Stimulated activated CD4-positive, alpha-beta T cell treated with anti-CD3 and anti-CD28 coated beads, Interleukin-1b, Interleukin-23, amount 100 ng/mL, for 1 hour (primary cell): Measurements from ENCODE around the gene ARMH4.

Experiments used
- DNase-seq, 2 donors: peaks; one replicate each; pipeline ENCODE4 v3.0.0-alpha.2; 2020; ENCODE audit warnings: low read depth in 2 of 2

ARMH4 gene

DNA sequence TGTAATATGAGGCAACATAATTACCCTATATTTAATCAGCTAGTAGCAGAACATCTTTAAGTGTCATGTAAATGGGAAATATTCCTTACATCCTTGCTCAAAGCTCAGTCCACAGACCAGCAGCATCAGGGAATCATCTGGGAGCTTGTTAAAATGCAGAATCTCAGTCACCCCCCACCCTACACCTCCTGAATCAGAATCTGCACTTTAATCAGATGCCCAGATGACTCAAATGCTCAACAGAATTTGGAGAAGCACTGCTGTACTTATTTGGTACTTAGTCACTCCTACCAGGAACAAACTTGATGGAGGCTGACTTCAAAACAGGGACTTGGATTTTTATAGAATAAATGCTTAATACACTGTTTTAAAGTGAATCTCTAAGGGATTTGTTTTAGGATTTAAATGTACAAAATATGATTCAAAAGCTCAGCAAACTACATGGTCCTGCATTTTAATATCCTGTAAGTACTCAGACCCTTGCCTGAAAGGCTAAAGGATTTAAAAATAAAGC lies 96.5 kb downstream of the ARMH4 start:
- no peak for DNase-seq

GRCh38 chr14:58054100-58054499 lies 97.9 kb downstream of the ARMH4 start:
- no peak for DNase-seq

DNA sequence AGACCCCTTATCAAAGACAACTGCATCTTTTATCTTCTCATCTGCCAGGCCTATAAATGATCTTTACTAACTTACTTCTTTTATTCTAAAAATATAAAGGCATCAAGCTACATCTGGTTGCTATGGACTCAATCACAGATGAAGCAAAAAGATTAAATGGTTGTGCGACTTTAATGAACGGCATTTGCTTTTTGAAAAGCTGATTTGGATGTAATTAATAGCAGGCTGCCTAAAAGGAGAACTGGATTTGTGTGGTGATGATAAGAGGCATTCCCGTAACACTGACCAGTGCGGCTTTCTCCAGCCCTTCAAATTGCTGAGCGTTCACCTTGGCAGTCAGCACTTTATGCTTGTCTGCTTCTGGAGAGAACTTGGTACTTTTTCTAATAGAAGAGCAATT lies 103.8 kb downstream of the ARMH4 start:
- no peak for DNase-seq

DNA sequence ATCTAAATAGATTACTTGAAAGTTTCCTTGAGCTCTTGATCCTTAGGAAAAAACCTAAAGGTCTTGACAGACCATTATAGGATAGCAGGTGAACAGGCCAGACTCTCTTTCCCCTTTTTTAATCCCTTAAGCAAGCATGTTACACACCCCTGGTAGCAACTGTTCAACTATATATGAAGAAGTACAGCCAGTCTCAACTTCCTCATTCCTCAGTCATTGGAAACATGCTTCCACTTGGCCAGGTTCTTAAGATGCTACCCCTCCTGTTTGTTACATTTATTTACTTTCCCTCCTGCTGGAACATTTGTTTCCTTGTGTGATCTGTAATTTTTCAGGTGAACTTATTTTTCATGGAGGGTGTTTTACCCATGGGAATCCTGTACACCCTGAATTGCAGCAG lies 124.1 kb downstream of the ARMH4 start:
- no peak for DNase-seq

- no peak for DNase-seq
These were observed 125.0 kb downstream of the ARMH4 start for GRCh38 chr14:58026967-58027366.

- DNase-seq, result no peak
These were observed 125.8 kb downstream of the ARMH4 start for GRCh38 chr14:58026219-58026618.

GRCh38 chr14:58014778-58015177 lies 137.2 kb downstream of the ARMH4 start:
- DNase-seq, result no peak

GRCh38 chr14:58002618-58003017 lies 149.4 kb downstream of the ARMH4 start:
- DNase-seq, result no peak

- no peak for DNase-seq
These were observed 152.0 kb downstream of the ARMH4 start for GRCh38 chr14:57999979-58000378.

DNA sequence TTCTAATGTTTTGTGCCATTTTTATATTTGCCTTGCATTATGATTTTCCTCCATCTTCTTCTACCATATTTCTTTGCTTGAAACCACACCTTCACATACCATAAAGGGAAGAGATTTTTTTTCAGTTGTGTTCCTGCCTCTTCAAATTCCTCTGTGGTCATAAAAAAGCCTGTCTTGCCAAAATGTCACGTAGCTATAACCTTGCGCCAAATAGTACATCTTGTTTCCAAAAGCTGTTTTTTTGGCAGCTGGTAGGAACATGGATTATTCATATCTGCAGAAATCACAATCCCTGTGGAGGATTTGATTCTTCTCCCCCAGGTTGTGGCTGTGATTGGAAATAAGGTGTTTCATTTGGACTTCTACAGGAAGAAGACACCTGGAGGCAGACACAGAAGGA lies 152.5 kb downstream of the ARMH4 start:
- DNase-seq, result no peak

DNA sequence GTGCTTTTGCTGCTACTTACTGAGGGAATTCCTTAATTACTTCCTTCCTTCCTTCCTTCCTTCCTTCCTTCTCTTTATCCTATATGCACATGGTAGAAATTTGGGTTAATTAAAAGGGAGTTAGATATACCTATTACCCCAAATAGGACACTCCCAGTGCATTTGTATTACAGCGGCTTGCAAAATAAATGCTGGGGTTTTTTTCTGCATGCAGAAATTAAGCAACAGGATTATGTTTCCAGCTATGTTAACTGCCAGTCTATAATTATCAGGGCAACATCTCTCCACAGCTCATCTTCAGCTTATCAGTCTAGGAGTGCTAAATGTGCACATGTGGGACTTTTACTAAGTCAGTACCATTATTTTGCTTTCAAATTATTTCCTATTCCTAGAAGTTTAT lies 153.2 kb downstream of the ARMH4 start:
- DNase-seq, result no peak

GRCh38 chr14:57991353-57991752 lies 160.7 kb downstream of the ARMH4 start:
- DNase-seq, result no peak

DNA sequence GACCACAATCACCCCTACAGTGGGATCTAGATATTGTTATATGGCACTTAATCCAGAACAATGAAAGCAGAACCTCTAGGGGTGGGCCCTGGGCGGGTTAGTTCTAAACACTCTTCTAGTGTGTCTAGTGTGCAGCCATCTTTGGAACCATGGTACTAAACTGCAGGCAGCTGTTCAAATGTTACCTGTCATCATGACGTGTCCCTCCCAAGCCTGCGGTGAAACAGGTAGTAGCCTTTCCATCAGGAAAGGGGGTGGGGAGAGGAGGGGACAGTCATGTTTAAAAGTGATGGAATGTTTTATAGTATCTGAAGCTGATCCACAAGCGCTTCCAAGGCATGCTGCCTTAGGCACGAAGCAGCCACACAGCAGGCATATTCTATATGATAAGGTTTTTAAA lies 163.6 kb downstream of the ARMH4 start:
- no peak for DNase-seq

DNA sequence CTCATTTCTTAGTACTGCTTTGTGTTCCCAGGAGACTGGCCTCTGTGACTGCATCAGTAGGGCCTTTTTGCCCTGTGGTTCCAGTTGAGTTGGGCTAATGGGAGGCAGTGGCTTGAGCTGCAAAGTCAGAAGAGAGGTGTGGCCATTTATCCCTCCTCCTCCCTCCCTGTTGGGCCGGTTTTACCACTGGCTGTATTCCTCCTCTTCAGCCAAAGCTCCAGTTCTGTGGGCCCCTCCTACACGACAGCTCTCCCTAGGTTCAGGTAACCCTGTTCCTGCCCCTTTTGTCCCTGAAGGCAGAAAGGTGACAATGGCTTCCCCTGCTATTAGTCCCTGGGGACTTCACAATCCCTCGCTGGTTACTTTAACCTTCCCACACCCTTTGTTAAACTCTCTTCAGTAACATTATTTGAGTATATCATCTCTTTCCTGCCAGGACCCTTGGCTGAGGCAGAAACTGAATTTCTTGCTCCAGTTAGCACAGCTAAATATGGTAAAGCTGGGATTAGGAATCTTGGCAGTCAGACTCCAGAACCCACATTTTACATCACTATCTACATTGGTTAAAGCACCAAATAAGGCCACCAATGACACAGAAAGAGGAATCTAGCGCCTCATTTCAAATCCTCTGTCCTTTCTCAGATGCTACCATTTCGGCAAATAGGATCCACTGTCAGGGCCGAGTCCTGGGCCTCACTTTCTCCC lies 164.3 kb downstream of the ARMH4 start:
- no peak for DNase-seq

DNA sequence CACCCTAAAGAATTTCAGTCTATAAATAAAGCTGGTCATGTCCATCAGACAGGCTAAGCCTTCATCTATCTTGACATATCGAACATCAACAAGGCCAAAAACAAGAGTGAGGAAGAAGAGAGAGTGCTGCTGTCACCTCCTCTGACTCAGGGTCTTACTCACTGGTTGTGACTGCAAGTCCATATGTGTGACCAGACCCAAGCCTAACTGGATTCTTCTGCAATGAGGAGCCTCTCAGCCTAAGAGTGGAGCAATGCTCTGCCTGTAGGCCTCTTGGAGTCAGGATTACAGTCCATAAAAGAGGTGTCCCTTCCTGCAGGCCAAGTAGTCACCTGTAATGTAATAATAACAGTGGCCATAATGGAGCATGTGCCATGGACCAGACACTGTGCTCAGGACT lies 165.0 kb downstream of the ARMH4 start:
- no peak for DNase-seq

DNA sequence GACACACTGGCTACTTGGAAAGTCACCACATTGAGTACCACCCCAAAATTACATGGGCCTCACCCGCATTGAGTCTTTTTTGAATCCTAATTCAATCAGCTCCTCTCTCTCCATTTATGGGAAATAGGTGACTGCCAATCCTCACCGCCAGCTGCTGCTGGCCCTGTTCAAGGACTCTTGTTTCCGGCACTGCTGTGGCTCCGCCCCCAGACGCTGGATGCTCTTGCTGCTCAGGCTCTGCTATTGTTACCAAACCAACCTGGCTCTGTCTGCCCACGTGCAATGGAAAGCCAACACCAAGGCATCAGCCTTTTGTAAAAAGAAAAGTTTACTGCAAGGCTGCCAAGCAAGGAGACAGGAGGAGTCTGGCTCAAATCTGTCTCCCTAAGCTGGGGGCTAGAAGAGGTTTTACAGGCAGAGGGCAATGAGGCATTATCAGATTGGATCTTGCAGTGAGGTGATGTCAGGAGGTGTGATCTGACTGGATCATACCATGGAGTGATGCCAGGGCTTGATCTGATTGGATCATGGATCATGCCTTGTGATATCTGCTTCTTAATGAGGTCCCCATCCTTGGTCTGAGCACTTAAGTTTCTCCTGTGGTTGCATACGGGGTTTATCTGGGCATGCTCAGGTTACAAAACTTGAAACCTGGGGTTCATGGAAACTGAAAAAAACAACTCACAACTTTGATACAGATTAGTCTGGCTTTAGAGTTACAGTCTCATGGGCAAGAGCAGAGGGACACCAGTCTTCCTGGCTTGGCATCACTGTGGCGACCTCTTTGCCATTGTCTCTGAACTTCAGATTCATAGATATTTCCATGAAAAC lies 169.0 kb downstream of the ARMH4 start:
- DNase-seq, result no peak

DNA sequence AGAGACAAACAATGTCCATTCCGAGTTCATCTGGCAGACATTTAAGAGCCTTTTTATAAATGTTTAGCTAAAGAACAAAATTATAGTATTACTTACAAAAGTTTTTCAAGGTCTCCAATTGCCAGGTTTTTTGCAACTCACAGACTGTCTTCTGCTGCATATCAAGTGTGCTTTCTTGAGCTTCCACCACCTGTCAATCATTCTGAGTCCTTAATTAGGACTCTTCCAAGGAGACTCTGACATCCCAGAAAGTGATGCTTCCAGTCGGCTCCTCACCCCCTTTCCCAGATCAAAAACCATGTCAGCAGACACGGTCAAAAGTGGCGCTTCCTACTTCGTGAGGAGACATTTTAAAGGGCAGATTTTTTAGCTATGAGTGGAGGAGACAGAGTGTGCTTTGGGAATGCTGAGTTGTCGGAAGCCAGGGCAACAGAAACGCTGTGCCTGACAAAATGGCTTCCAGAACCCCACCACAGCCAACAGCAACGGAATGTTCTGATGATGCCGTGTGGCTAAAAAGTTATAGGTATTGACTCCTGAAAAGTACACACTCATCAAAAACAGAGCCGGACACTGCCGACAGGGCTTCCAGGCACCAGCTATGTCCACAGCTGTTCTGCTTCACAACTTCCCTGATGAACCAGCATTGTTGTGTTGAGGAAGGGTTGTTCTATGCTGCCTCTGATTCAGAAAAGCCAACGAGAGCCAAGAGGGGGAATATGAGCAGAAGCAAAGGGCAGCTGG lies 170.0 kb downstream of the ARMH4 start:
- no peak for DNase-seq

DNA sequence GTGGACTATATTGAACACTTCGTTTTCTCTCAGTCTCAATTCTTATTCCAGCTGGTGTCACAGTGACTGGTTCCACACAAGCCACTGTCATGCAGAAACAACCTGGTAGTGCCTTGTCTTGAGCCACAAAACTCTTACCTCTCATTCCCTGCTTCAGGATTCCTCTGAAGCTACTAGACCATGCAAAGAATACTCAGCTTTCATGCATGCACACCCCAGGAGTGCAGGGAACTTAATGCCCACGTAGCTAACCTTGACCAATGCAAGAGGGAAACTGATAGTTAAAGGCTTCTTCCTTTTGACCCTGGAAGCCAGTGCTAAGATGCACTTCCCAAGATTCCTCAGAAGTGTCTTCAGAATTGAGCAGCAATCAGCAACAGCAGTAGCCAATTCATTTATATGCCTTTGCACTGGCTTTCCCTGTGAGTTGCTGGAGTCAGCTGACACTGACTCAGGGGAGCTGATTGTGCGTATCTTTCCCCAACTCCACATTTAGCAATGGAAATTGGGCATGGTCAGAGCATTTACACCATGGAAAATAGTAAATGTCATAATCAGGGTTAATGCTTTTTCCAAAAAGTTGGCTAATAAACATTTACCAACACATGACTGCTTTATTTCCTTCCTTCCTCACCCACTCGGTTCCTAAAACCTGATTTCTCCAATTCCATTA lies 172.5 kb downstream of the ARMH4 start:
- DNase-seq, result no peak

DNA sequence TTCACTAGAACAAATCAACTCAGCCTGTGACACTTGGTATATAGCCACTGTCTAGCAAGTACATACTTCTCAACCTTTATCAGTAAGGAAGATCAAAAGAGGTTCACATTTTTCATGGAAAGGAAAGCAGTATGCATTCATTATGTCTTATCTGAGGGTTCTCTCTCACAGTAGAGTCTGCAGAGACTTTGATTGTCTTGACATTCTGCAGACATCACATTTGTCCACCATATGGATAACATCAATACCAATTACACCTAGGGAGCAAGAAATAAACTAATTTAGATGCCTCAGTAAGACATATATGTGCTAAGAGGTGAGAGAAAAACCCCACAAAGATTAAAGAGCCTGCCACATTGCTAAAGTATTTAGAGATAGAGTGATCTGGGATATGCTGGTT lies 175.3 kb downstream of the ARMH4 start:
- no peak for DNase-seq

DNA sequence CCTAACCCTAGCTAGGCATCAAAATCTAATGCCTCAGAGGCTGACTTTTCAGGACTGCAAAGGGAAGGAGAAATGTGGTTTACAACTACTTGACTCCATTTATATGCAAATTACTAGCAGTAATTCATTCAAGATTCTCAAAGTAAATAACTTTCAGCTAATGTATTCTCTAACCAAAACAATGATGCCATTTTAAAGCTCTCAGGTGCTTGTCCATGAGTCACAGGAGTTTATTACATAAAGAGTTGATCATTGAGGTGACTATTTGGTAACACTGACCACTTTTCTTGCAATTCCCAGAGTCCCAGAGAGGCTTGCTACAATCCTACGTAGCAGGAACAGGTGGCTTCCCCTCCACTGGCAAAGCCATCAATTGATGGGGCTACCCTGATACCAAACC lies 177.1 kb downstream of the ARMH4 start:
- DNase-seq, result no peak

- DNase-seq, result no peak
These were observed 181.4 kb downstream of the ARMH4 start for GRCh38 chr14:57970594-57970993.

DNA sequence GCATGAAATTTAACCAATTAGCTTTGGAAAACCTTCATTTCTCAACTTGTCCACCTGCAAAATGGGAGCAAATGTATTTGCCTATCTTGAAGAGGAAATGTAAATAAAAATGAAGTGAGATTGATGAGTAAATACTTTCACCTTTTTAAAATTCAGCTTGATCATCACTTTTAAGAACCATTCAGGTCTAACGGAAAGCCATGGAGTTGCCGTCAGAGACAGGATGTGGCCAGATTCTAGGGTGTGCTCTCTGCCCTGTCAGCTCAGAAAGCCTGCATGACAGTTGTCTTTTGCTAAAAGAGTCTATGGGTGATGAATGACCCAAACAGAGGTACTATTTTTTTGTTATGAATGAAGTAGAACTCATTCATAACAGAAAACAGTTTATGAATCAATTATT lies 181.8 kb downstream of the ARMH4 start:
- no peak for DNase-seq
